Stimulated activated CD8-positive, alpha-beta memory T cell treated with anti-CD3 and anti-CD28 coated beads, Interleukin-4, amount 100 ng/mL, for 24 hours (primary cell): ENCODE measurements around the gene PACS2.

Experiments used
- DNase-seq: peaks from one replicate; pipeline ENCODE4 v3.0.0-alpha.2; 2020; ENCODE audit warnings: low read depth

PACS2 gene

DNA sequence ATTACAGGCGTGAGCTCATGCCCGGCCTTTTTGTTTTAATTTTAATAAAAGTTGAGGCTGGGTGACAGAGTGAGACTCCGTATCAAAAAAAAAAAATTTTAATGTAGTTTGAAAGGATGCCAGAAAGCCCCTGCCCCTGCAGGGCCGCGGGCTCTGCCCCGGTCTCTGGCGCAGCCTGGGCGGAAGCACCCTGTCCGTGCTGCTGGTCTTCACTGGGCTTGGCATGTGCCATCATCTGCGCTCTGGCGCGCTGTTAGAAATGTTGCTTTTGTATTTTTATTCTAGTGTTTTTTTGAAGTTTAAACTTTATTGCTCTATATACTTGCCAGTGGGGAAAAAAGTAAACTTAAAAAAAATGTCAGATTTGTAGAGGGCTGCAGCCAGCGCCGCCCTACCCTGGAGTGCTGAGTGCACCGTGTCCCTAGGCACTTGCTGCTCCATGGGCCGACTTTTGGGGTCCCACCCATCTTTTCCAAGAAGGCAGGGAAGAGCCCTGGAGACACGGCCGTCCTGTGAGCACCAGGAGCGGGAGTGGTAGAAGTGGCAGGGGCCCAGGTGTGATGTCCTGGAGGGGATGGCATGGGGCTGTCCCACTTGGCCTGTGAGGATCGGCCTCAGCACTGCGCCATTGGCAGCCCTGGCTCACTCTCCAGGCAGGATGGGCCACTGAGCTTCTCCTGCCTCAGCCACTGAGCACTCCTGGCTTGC is 109.1 kb downstream of the PACS2 start:
- no peak for DNase-seq

- no peak for DNase-seq
These were observed 110.3 kb downstream of the PACS2 start for GRCh38 chr14:105424861-105425260.

GRCh38 chr14:105425823-105426247 is 111.3 kb downstream of the PACS2 start:
- DNase-seq: no peak

- no peak for DNase-seq
These were observed 112.0 kb downstream of the PACS2 start for GRCh38 chr14:105426416-105427130.

- no peak for DNase-seq
These were observed 112.9 kb downstream of the PACS2 start for GRCh38 chr14:105427412-105427811.

DNA sequence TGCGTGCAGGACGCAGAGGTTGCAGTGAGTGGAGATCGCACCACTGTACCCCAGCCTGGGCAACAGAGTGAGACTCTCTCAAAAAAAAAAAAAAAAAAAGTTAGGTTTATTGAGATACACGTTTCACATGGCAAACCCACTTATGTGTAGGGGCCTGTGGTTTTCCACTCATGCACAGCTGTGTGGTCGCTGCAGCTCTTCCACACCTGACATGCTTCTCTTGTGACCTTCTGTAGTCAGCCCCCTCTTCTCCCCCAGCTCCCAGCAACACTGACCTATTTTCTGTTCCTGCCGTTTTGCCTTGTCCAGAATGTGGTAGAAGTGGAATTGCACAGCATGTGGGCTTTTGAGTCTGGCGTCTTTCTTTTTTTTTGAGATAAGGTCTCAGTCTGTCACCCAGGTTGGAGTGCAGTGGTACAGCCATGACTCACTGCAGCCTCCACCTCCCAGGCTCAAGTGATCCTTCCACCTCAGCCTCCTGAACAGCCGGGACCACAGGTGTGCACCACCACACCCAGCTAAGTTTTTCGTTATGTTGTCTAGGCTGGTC is 113.5 kb downstream of the PACS2 start:
- no peak for DNase-seq

GRCh38 chr14:105430042-105430441 is 115.5 kb downstream of the PACS2 start:
- DNase-seq: no peak

DNA sequence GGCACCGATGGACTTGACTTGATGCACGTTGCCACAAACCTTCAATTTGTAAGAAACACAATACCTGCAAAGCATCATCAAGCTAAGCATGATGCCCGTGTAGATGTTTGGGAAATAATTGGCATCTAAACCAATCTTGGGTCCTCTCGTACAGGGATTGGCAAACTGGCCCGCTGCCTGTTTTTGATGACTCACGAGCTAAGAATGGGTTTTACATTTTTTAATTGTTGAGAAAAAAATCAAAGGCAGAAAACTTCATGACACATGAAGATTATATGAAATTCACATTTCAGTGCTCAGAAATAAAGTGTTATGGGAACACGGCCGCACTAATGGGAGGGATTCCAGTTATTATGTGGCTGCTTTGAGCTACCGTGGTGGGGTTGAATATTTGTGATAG is 116.0 kb downstream of the PACS2 start:
- no peak for DNase-seq

- DNase-seq: no peak
These were observed 116.7 kb downstream of the PACS2 start for GRCh38 chr14:105431256-105431655.

GRCh38 chr14:105432657-105433056 is 118.1 kb downstream of the PACS2 start:
- no peak for DNase-seq

GRCh38 chr14:105433161-105433605 is 118.6 kb downstream of the PACS2 start:
- no peak for DNase-seq

DNA sequence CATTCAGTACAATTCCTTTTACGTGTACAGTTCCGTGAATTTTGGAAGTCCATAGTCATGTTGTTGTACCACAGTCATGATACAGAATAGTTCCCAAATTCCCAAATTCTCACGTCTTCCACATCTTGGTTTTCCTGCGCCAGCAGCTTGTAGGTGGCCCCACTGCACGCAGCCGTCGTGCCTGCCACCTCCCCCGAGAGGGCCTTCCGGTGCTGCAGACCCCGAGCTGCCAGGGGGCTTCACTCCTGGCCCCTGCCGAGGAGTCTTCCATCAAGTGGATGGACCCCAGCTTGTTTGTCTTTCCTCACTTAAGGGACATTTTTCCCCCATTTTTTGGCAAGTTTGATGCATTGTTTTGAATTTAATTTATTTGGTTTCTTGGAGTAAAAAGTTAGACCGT is 121.9 kb downstream of the PACS2 start:
- DNase-seq: no peak

GRCh38 chr14:105436891-105437722 is 122.6 kb downstream of the PACS2 start:
- no peak for DNase-seq

- DNase-seq: no peak
These were observed 123.4 kb downstream of the PACS2 start for GRCh38 chr14:105437723-105438500.

GRCh38 chr14:105439179-105439578 is 124.6 kb downstream of the PACS2 start:
- DNase-seq: no peak

GRCh38 chr14:105439710-105440553 is 125.4 kb downstream of the PACS2 start:
- no peak for DNase-seq

DNA sequence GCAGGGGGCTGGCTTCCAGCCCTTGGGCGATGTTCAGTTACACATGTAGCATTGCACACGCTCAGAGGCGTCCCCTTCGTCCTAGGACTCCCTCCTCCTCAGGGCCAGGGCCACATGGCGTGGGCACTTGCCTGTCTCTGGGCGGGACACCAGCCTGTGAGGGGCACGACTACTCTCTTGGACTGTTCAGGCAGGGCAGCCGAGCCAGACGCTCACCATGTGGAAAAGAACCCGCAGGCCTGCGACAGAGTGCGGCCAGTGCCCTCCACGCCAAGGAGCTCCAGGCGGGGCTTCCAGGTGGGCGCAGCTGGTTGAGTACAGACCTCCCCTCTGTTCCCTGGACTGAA is 126.0 kb downstream of the PACS2 start:
- DNase-seq: no peak

DNA sequence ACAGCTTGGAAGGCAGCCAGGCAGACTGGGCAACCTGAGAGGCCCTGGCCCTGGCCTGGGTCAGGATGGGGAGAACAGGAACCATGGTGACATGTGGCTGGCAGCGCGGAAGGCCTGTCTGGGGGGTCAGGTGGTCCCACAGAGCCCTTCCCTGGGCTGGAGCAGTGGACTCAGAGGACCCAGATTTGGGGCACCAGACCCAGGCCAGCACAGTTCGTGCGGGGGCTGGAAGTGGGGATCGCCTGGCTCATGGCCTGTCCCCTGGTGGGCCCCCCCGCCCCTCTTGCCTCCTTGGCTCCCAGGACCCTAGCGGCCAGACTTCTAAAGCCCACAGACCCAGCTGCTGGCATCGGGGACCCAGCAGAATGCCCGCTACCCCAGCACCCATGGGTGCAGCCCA is 126.4 kb downstream of the PACS2 start:
- no peak for DNase-seq

- no peak for DNase-seq
These were observed 127.6 kb downstream of the PACS2 start for GRCh38 chr14:105442125-105442524.

DNA sequence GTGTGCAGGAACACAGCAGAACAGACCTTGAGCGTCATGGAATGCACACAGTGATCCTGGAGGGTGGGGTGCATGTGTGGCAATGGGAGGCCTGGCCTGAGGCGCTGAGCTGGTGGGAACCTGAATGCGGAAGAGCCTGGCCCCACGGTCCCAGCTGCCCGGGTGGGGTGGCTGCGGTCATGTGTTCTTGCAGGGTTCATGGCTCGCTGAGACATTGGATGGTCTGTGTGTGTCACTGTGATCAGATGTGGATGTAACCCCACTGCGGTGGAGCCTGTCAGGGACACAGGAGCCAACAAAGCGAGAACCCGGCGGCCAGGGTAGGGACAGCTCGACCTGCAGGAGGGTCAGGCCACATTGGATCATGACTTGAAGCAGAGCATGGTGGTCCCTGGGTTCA is 128.3 kb downstream of the PACS2 start:
- DNase-seq: no peak

DNA sequence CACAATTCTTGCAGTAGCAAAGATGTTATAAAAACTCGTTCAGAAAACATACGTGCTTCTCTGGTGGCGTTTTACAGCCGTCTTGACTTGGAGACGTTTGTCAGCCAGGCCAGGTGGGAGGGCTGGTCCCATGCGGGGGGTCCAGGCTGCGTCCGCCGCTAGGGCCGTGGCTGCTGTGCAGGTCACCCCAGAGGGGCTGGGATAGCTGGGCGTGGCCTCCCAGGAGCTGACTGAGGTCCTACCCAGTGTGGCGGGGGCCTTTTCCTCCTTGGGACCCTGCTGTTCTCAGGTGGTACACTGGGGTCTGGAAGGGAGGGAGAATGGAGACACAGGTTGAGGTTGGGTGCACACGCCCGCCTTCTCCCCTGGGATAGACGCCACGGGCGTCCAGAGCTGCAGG is 130.3 kb downstream of the PACS2 start:
- DNase-seq: no peak
